Mucosa of rectum (tissue), 2 donors: Measurements from ENCODE around the gene WDFY3.
"Not testable (repeated sequence)": the region's sequence is repeated elsewhere in the genome, so short reads cannot be mapped to it uniquely, and the experiment has no call there.

Experiments
- H3K27ac ChIP-seq, 2 donors: one replicate each; pipeline ENCODE4 v1.7.0; 2013; ENCODE audit warnings: inconsistent platforms in 2 of 2, low read depth in 2 of 2, low read length in 2 of 2
- H3K27me3 ChIP-seq, 2 donors: one replicate each; pipeline ENCODE4 v1.7.0; 2013; ENCODE audit warnings: low read length in 2 of 2; ENCODE audit not compliant: control insufficient read depth in 2 of 2, insufficient read depth in 2 of 2
- H3K36me3 ChIP-seq, 2 donors: one replicate each; pipeline ENCODE4 v1.7.0; 2013; ENCODE audit warnings: low read length in 2 of 2; ENCODE audit not compliant: control insufficient read depth in 2 of 2, insufficient read depth in 2 of 2
- H3K4me1 ChIP-seq, 2 donors: one replicate each; pipeline ENCODE4 v1.7.0; 2013; ENCODE audit warnings: low read length in 2 of 2, mild to moderate bottlenecking in 1 of 2; ENCODE audit not compliant: control insufficient read depth in 2 of 2, insufficient read depth in 2 of 2
- H3K4me3 ChIP-seq, 2 donors: one replicate each; pipeline ENCODE4 v1.7.0; 2013; ENCODE audit warnings: low read length in 2 of 2
- H3K9ac ChIP-seq, 2 donors: one replicate each; pipeline ENCODE4 v1.7.0; 2013; ENCODE audit warnings: low read length in 2 of 2, low read depth in 1 of 2, mild to moderate bottlenecking in 1 of 2
- H3K9me3 ChIP-seq, 2 donors: one replicate each; pipeline ENCODE4 v1.7.0; 2013; ENCODE audit warnings: low read length in 2 of 2; ENCODE audit not compliant: control insufficient read depth in 2 of 2
- donor health status: healthy.
- donor health status: Normal muscosa, but diverticular disease.

Gene WDFY3

DNA sequence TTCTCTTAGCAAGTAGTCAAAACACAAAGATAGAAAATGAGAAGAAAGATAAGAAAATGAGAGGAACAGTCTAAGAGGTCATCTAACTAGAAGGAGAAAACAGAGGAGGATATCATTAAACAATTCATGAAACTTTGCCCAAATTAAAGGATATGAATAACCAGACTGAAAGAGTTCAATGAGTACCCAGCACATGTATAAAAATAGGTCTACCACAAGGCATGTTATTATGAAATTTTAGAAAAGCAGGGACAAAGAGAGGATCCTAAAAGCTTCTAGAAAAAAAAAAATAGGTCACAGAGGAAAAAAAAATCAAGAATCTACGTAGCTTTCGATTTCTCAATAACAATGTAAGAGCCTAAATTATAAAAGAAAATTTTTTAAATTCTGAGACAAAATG lies 118.5 kb downstream of the WDFY3 start:
- no peak overlapping the region for H3K27ac ChIP-seq
- H3K9ac ChIP-seq: no peak overlapping the region
- H3K4me3 ChIP-seq: no peak overlapping the region
- H3K27me3 ChIP-seq: no peaks in the 10 kb centered on the region
- H3K9me3 ChIP-seq: no peaks in the 10 kb centered on the region
- peaks cover 10 to 17% of the 10 kb centered on the region in 2 donors for H3K36me3 ChIP-seq
- no peaks in the 10 kb centered on the region for H3K4me1 ChIP-seq

DNA sequence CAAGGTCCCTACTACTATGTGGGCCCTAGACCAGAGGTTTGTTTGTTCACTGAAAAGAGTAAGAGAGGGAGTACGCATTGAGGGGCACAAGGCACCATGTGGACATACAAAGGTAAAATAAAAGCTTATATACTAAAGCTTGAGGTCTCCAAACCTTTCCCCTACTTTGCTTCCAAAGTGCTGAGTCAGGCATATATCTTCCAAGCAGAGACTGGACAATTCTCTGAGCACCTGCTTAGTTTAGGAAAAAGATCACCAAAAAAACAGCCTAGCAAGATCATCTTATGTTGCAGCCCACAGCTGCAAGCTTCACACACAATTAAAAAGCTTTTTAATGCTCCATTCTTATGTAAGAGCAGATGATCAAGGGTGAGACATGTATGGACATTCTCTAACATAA lies 119.5 kb downstream of the WDFY3 start:
- H3K27me3 ChIP-seq: no peaks in the 10 kb centered on the region
- no peaks in the 10 kb centered on the region for H3K4me1 ChIP-seq
- H3K27ac ChIP-seq: no peak overlapping the region
- H3K36me3 ChIP-seq: peaks cover 10 to 17% of the 10 kb centered on the region in 2 donors
- H3K9me3 ChIP-seq: no peaks in the 10 kb centered on the region
- no peak overlapping the region for H3K9ac ChIP-seq
- H3K4me3 ChIP-seq: no peak overlapping the region

DNA sequence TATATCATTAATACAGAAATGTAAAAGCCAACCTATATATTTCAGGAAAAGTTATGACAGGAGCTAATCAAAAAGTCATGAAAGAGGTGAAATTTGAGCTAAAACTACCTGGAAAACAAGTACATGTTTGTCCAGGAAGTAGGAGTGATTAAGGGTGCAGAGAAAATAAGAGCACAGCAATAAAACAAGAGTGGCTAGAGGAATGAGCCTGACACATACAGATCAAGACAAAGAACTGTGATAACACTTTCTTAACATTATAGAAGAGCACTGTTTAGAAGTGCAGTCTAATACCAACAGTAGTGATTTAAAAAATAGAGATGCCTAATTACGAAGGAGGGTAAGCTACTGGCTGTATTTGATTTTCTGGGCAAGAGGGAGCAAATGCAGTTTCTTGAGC lies 125.1 kb downstream of the WDFY3 start:
- Histone ChIP-seq H3K4me1 (no peaks in the 10 kb centered on the region), H3K4me3 (no peak overlapping the region), H3K27ac (no peak overlapping the region), H3K9ac (no peak overlapping the region), H3K9me3 (no peaks in the 10 kb centered on the region), H3K36me3 (peaks cover 3 to 4% of the 10 kb centered on the region in 2 donors), H3K27me3 (no peaks in the 10 kb centered on the region)

DNA sequence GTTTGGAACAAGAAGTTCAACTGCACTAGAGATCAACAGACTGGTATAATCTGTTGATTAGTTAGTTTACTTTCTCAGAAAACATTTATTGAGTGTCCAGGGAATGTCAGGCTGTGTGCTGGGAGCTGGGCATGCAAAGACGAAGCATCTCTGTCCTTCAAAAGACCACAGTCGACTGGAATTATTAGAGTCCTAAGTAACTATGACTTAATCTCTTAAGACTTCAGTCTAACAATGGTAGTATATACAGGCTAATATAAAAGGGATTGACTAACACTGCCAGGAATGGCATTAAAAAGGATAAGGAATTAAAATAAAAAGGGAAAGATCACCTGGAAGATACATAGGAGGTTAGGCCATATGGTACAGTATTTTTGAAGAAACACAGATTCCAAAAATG lies 128.7 kb downstream of the WDFY3 start:
- Histone ChIP-seq H3K36me3 (peaks cover 4% of the 10 kb centered on the region in 2 donors), H3K9me3 (no peaks in the 10 kb centered on the region), H3K9ac (no peak overlapping the region), H3K27me3 (no peaks in the 10 kb centered on the region), H3K4me1 (no peaks in the 10 kb centered on the region), H3K4me3 (no peak overlapping the region), H3K27ac (no peak overlapping the region)

DNA sequence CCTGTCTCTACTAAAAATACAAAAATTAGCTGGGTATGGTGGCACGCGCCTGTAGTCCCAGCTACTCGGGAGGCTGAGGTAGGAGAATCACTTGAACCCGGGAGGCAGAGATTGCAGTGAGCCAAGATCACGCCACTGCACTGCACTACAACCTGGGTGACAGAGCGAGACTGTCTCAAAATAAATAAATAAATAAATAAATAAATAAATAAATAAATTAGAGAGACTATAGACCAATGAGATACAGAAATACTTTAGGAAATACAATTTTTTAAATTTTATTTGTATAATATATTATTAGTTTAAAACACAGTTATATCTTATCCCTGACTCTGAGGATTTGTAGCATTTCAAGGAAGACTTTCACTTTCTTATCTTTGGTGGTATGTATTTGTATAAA lies 136.9 kb downstream of the WDFY3 start:
- H3K4me3 ChIP-seq, H3K36me3 ChIP-seq, H3K4me1 ChIP-seq, H3K9ac ChIP-seq, H3K27me3 ChIP-seq, H3K27ac ChIP-seq, H3K9me3 ChIP-seq: not testable (repeated sequence)

DNA sequence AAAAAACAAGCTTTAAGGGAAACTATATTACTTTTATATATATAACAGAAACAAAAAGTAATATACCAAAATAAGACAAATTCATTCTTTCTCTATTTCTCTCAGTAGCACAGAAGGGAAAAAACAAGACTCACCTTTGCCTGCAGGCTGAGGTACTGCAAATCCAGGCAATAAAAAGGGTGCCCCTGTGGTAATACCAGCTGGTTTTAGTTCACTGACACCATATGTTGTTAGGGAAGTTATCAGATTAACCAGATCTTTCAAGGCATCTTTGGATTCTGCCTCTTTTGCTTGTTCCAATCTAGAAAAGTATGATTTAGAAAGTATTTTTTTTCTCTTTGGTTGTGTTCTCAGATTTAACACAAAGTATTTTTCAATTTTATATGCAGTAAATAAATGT lies 139.8 kb downstream of the WDFY3 start:
- H3K4me3 ChIP-seq: no peak overlapping the region
- H3K36me3 ChIP-seq: peaks cover 3 to 4% of the 10 kb centered on the region in 2 donors
- H3K9me3 ChIP-seq: no peaks in the 10 kb centered on the region
- H3K27ac ChIP-seq: no peak overlapping the region
- no peaks in the 10 kb centered on the region for H3K4me1 ChIP-seq
- no peaks in the 10 kb centered on the region for H3K27me3 ChIP-seq
- no peak overlapping the region for H3K9ac ChIP-seq

DNA sequence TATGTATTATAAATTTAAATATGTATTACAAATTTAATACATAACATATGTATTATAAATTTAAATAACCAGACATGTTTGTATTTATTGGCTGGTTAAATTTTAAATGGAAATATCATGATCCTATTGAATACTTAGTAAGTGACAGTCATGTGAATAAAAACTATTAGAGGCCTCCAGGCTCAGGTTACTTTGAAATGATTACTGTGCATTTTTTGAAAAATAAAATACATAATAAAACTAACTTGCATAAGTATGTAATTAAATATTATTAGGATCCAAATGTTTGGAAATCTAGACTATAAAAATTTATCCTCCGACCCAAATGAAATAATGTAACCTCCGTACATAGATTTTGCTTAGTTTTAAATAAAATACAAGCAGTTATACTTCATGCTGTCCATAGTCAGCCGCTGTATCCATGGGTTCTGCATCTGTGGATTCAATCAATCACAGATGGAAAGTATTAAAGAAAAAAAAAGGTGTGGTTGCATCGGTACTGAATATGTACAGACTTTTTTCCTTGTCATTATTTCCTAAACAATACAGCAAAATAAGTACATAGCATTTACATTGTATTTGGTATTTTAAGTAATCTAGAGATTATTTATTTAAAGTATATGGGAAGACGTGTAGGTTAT lies 140.7 kb downstream of the WDFY3 start:
- no peak overlapping the region for H3K27ac ChIP-seq
- peaks cover 5 to 9% of the 10 kb centered on the region in 2 donors for H3K36me3 ChIP-seq
- no peaks in the 10 kb centered on the region for H3K27me3 ChIP-seq
- H3K9ac ChIP-seq: no peak overlapping the region
- H3K4me3 ChIP-seq: no peak overlapping the region
- H3K9me3 ChIP-seq: no peaks in the 10 kb centered on the region
- no peaks in the 10 kb centered on the region for H3K4me1 ChIP-seq

DNA sequence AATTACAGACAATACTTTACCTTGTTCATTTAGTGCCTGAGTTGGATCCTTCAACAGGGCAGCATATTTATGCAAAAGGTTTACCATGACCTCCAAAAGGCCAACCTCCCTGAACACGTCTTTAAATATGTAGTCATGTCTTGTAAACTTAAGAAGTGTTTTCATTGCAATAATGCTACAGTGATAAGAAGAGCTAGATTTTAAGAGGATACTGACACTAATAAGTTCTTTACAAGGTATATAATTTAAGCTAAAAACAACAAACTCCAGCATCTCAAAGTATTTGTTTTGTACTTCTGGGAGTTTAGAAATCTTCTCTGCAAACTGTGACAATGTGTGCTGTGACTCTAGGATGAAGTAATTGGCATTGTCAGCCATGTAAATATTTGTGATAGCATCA lies 145.4 kb downstream of the WDFY3 start:
- Histone ChIP-seq H3K36me3 (peaks cover 7 to 32% of the 10 kb centered on the region in 2 donors), H3K9ac (no peak overlapping the region), H3K27me3 (no peaks in the 10 kb centered on the region), H3K27ac (no peak overlapping the region), H3K4me3 (no peak overlapping the region), H3K4me1 (no peaks in the 10 kb centered on the region), H3K9me3 (no peaks in the 10 kb centered on the region)

DNA sequence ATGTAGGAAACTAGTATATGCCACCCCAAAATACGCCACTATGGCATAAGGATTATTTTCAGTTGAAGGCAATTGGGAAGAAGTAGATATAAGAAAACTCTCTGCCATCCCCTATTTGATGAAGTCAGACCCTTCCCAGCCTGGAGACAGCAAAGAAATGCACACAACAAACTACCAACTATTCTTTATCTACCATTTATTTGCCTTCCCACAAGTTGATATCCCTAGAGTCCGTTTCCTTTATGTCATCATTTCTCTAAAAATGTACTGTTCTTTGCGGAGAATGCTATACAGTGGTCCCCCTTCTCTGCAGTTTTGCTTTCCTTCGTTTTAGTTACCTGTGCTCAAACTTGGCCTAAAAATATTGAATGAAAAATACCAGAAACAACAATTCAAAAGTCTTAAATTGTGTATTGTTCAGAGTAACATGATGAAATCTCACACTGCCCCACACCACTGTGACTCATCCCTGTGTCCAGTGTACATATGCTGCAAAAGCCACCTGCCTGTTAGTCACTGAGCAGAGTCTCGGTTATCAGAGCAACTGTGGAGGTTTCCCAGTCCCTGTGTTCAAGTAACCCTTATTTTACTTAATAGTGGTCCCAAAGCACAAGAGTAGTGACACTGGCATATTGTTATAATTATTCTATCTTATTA lies 152.3 kb downstream of the WDFY3 start:
- H3K4me3 ChIP-seq: no peak overlapping the region
- H3K36me3 ChIP-seq: peaks cover 0 to 18% of the 10 kb centered on the region in 2 donors
- H3K9ac ChIP-seq: no peak overlapping the region
- H3K4me1 ChIP-seq: no peaks in the 10 kb centered on the region
- no peak overlapping the region for H3K27ac ChIP-seq
- no peaks in the 10 kb centered on the region for H3K27me3 ChIP-seq
- no peaks in the 10 kb centered on the region for H3K9me3 ChIP-seq

DNA sequence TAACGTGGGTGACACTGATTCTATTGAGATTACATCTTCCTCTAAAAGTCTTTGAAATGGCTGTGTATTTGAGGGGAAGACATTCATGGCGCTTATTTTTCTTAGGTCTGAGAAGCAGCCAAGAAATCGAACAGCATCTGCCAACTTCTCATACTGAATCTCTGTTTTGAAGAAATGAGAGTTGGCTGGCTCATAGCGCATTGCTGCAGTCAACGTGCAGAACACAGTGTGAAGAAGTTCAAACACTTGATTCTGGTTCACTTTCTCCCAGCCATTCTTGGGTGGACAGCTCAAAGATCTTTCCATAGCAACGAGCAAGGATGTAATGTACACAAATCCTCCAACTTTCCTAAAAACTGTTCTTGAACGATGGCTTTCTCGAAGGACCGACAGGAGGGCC lies 156.5 kb downstream of the WDFY3 start:
- no peak overlapping the region for H3K9ac ChIP-seq
- H3K27me3 ChIP-seq: no peaks in the 10 kb centered on the region
- no peak overlapping the region for H3K27ac ChIP-seq
- H3K4me3 ChIP-seq: no peak overlapping the region
- H3K9me3 ChIP-seq: no peaks in the 10 kb centered on the region
- peaks cover 2 to 5% of the 10 kb centered on the region in 2 donors for H3K36me3 ChIP-seq
- no peaks in the 10 kb centered on the region for H3K4me1 ChIP-seq
